Thyroid gland (tissue), 4 donors: ENCODE data around the gene IRAG1. TPM values are rescaled to one million over a fixed set of nuclear protein-coding genes. Genes with fewer than 3 reads are reported as not detected.

ENCODE experiments used
- DNase-seq, 2 donors: peaks; one replicate each; pipeline ENCODE4 v3.0.0-alpha.2; 2019
- H3K27ac ChIP-seq, 3 donors: fragments of 200-600 bp; sonication (generic); 1 replicate in 2 of 3; 2 replicates in 1 of 3; pipeline ENCODE4 v1.5.1; 2016 to 2019; ENCODE audit warnings: mild to moderate bottlenecking in 1 of 3, moderate library complexity in 1 of 3
- H3K27me3 ChIP-seq: fragments of 200-600 bp; sonication (generic); one replicate; pipeline ENCODE4 v1.5.1; 2019
- H3K36me3 ChIP-seq, 2 donors: fragments of 200-600 bp; sonication (generic); one replicate each; pipeline ENCODE4 v1.5.1; 2016 to 2019
- H3K4me1 ChIP-seq, 2 donors: fragments of 200-600 bp; sonication (generic); one replicate each; pipeline ENCODE4 v1.5.1; 2017 to 2019
- H3K4me3 ChIP-seq, 3 donors: fragments of 200-600 bp; sonication (generic); replicated peaks in 1 of 3; 1 replicate in 2 of 3; 2 replicates in 1 of 3; pipeline ENCODE4 v1.5.1; 2016; ENCODE audit warnings: mild to moderate bottlenecking in 1 of 3
- H3K9me3 ChIP-seq: fragments of 200-600 bp; sonication (generic); one replicate; pipeline ENCODE4 v1.5.1; 2017
- CTCF ChIP-seq, 6 experiments: fragments of 200-600 bp in 3 of 6; fragments of 450-650 bp in 3 of 6; sonication (generic) in 3 of 6; IDR thresholded peaks; one replicate each; pipeline ENCODE4 v1.5.1; 2016 to 2019; ENCODE audit warnings: antibody characterized with exemption in 6 of 6, mild to moderate bottlenecking in 2 of 6, inconsistent platforms in 1 of 6, moderate library complexity in 1 of 6
- POLR2A ChIP-seq, 2 donors: fragments of 450-650 bp; IDR thresholded peaks; one replicate each; pipeline ENCODE4 v1.6.1; 2017; ENCODE audit warnings: antibody characterized with exemption in 2 of 2, mild to moderate bottlenecking in 2 of 2, moderate library complexity in 1 of 2
- WGBS, 2 donors: methylation state at CpG; one replicate each; pipeline ENCODE4 v1.1.5; 2017; 5-methylcytosine and 5-hydroxymethylcytosine counted together
- intact Hi-C: fragments of 100-400 bp; cut with DNase I; formaldehyde crosslinking; loops from one replicate; pipeline ENCODE4 v1.15.1; 2023
- total RNA-seq, 4 donors: library from RNA; depleted of rRNA; stranded (reverse); fragments of >200 nt; gene quantifications; one replicate each; pipeline ENCODE4 v1.2.3, GENCODE V29; 2016

IRAG1 gene
- total RNA-seq, 4 donors from 2014 or later = 3.2 to 14.4 (median 5.8) TPM

GRCh38 chr11:10731064-10731680 is 37.6 kb upstream of the IRAG1 start:
- H3K4me1 ChIP-seq = peaks cover 0 to 2% of the 10 kb centered on the region in 2 donors
- no peak for DNase-seq
- no peak for TF ChIP-seq CTCF (IDR thresholded peaks at IDR 0.05)
- no peak for TF ChIP-seq POLR2A (IDR thresholded peaks at IDR 0.05)
- H3K9me3 ChIP-seq = no peaks in the 10 kb centered on the region
- H3K27me3 ChIP-seq = no peaks in the 10 kb centered on the region
- H3K4me3 ChIP-seq = no peak overlapping the region
- WGBS, 2 donors = 90 to 98% methylated on average over 3 of the region's 3 CpGs
- intact Hi-C loops = loop anchor here (10.0 kb wide), 1 partner anchor 226 kb away; no protein-coding TSS in a partner anchor
- no peak overlapping the region for H3K27ac ChIP-seq
- no peaks in the 10 kb centered on the region for H3K36me3 ChIP-seq

GRCh38 chr11:10730151-10730550 is 36.6 kb upstream of the IRAG1 start:
- TF ChIP-seq POLR2A (IDR thresholded peaks at IDR 0.05) = no peak
- no peak for TF ChIP-seq CTCF (IDR thresholded peaks at IDR 0.05)
- DNase-seq = no peak
- 90 to 97% methylated on average over 3 of the region's 3 CpGs for WGBS, 2 donors
- no peaks in the 10 kb centered on the region for H3K9me3 ChIP-seq
- intact Hi-C loops = loop anchor here (10.0 kb wide), 1 partner anchor 225 kb away; no protein-coding TSS in a partner anchor
- H3K4me3 ChIP-seq = no peak overlapping the region
- H3K36me3 ChIP-seq = no peaks in the 10 kb centered on the region
- H3K27me3 ChIP-seq = no peaks in the 10 kb centered on the region
- H3K27ac ChIP-seq = no peak overlapping the region
- no peaks in the 10 kb centered on the region for H3K4me1 ChIP-seq

GRCh38 chr11:10728789-10729472 is 35.4 kb upstream of the IRAG1 start:
- Histone ChIP-seq H3K9me3 (no peaks in the 10 kb centered on the region), H3K27ac (no peak overlapping the region), H3K27me3 (no peaks in the 10 kb centered on the region), H3K36me3 (no peaks in the 10 kb centered on the region), H3K4me1 (no peaks in the 10 kb centered on the region), H3K4me3 (no peak overlapping the region)
- no peak for TF ChIP-seq POLR2A (IDR thresholded peaks at IDR 0.05)
- no peak for TF ChIP-seq CTCF (IDR thresholded peaks at IDR 0.05)
- WGBS, 2 donors = 40 to 48% methylated on average over 19 to 20 of the region's 20 CpGs
- intact Hi-C loops = no loop called here
- no peak for DNase-seq

DNA sequence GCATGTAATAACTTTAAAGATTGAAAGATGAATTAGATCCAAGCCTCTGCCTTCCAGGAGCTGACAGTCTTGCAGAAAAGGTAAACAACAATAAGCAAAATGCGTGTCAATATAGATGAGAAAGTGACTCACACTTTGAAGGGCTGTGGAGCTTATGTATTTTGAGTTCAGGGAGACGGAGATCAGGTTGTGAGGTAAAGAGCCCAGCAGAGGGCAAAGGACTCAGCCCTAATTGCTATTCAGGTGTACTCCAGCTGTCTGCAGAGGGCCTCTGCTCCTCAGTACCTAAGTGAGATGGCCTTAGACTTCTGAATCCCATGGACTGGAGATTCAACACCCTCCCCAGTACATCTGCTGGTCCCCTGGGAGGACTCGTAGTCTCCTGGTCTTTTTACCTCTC is 34.6 kb upstream of the IRAG1 start:
- intact Hi-C loops = no loop called here
- Histone ChIP-seq H3K36me3 (no peaks in the 10 kb centered on the region), H3K27ac (no peak overlapping the region), H3K4me1 (no peaks in the 10 kb centered on the region), H3K27me3 (no peaks in the 10 kb centered on the region), H3K4me3 (no peak overlapping the region), H3K9me3 (no peaks in the 10 kb centered on the region)
- no peak for DNase-seq
- TF ChIP-seq POLR2A (IDR thresholded peaks at IDR 0.05) (no peak), CTCF (IDR thresholded peaks at IDR 0.05) (no peak)
- 91 to 95% methylated on average over 3 of the region's 3 CpGs for WGBS, 2 donors

DNA sequence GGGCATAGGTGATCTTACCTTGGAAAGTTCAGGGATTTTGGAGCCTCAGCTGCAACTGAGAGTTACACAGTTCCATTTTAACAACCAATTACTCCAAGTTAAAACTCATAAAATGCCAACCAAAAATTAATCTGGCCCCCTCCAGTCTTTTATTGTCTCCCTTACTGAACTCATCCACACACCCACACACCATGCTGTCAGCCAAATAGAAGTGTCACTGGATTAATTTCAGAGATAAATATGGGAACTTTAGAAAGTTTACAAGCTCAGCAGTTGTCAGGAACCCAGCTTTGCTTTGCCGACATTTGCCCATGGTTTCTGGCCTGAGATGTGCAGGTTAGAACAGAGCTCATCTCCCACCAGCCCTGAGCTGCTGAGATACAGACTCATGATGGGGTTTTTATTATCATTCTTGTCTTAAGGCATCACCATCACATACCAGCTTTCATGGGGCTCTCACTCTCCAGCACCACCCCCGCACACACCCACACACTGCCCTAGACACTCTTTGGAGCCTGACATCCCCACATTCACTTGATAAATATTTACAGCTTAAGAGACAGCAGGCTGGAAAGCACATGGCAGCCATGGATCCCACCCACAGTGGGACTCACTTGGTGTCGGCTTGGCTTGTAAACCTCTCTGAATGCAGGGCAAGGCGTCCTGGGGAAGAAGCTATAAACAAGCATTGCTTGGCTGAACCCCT is 33.7 kb upstream of the IRAG1 start:
- intact Hi-C loops = no loop called here
- 79 to 93% methylated on average over 4 of the region's 4 CpGs for WGBS, 2 donors
- no peak for DNase-seq

More for the DNA sequence above, 33.7 kb upstream of the IRAG1 start:
- Histone ChIP-seq H3K4me1 (no peaks in the 10 kb centered on the region), H3K27me3 (no peaks in the 10 kb centered on the region), H3K27ac (no peak overlapping the region), H3K9me3 (no peaks in the 10 kb centered on the region), H3K4me3 (no peak overlapping the region), H3K36me3 (no peaks in the 10 kb centered on the region)
- TF ChIP-seq POLR2A (IDR thresholded peaks at IDR 0.05) = no peak
- no peak for TF ChIP-seq CTCF (IDR thresholded peaks at IDR 0.05)
